LNCaP clone FGC (cell line): ENCODE data around the gene SEC14L1.

Source experiments
- DNase-seq: peaks from one replicate; pipeline ENCODE4 v3.0.0-alpha.2; 2011; ENCODE audit warnings: low read depth
- H3K4me3 ChIP-seq: 2 replicates; pipeline ENCODE4 v1.5.1; 2011; ENCODE audit warnings: mild to moderate bottlenecking, low read depth, low read length, control low read depth
- CTCF ChIP-seq: IDR thresholded peaks from 2 replicates; pipeline ENCODE4 v1.5.1; 2012; ENCODE audit warnings: mild to moderate bottlenecking; ENCODE audit not compliant: control insufficient read depth, insufficient read depth; ENCODE audit errors: extremely low read depth

Gene SEC14L1

DNA sequence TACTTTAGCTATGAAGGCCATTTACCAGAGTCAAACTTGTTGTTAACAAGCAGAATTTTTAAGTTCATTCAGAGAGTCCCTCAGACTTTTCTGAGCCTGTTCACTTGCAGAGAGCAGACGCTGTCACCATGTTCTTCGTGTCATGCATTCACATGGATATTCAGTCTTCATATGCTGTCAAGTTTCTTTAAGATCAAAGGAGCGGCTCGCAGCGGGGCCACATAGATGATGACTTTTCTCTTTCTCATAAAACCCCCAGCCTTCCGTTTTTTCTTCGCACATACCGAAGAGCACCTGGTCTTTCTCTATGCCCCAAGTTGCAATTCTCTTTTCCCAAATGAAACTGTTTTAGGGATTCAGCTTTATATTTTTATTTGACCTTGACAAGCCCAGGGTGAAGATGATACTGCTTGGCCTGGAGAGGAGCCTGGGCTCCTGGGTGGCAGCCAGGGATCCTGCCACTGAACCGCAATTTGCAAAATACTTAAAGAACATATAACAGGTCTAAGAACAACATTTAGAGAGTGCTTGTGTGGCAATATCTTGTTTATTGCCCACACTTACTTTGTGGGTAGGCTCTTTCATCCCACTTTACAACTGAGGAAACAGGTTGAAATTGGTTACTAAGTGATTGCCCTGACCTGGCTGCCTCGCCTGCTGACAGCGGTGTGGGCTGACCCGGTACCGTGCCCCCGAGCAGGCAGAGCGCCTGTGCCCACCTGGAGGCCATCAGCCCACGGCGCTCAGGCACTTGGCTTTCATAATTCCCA lies 22.9 kb downstream of the SEC14L1 start:
- TF ChIP-seq CTCF = no peak
- H3K4me3 ChIP-seq = no peak overlapping the region
- no peak for DNase-seq

- no peak for DNase-seq
Observed at GRCh38 chr17:77164483-77165091, 23.8 kb downstream of the SEC14L1 start.

DNA sequence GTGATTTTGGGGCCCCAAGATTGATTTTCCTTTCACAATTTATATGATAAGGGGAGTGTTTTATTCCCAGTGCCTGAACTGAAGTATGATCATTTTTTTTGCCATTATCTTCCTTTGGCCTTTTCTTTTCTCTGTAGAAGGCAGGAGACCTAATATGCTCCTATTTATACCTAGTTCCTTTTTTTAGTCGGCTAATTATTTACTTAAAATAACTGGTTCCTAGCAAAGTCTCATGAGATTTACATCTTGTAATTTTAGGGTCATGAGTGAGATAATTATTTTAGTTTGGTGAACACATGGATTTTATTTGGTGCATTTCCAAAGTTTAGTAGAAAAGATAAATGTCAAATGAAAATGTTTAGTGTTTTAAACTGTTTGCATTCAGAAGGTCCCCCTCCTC lies 24.8 kb downstream of the SEC14L1 start:
- no peak overlapping the region for H3K4me3 ChIP-seq
- no peak for DNase-seq
- TF ChIP-seq CTCF = no peak

More at GRCh38 chr17:77164483-77165091, 23.8 kb downstream of the SEC14L1 start:
- TF ChIP-seq CTCF = no peak
- no peak overlapping the region for H3K4me3 ChIP-seq

DNA sequence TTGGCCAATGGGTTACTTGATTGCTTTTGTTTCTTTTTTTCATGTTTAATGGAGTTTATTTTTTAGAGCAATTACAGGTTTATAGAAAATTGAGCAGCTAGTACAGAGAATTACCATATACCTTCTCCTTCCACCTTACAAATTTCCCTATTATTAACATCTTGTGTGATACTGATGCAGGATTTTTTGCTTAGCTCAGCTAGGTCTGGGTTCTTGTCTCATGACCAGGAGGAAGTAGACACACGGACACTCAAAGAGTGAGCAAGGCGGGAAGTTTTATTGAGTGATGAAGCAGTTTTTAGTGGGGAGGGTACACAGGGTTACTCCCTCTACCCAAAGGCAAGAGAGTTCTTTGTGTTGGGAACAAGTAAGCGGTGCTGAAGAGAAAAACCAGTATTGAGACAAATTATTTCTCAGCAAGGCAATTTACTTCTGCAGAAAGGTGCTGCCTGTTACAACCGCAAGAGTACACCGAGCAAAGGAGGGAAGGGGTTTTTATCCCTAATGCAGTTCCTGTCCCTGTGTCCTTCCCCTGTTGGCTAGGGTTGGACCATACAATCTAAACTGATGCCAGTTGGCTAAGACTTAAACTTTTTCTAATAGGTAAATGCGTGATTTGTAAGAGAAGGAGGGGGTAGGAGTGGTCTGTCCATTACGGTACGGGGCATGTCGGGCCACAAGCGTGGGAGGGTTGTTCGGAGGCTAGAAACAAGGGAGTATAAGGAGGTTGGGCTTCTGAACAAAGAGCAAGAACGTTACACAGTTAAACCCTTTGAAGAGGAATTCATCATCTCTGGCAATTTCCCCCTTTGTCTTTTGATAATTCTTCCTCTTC lies 26.9 kb downstream of the SEC14L1 start:
- H3K4me3 ChIP-seq = no peak overlapping the region
- no peak for TF ChIP-seq CTCF
- no peak for DNase-seq

DNA sequence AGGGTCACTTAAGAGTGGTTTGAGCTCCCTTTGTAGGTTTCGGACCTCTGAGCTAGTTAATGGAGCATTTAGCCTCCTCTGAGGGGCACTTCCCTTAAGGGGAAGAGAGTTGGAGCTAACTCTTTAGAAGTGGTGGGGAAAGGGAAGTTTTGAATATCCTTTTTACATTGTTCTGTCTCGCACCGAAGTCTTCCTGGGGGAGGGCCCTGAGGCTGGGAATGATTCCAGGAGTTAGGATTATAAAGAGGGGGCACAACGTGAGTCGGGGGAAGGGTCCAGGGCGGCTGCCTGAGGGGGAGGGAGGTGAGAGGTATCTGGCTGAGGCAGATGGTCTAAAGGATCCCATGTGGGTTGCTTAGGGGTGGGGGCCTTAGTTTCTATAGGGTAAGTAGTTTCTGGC lies 32.3 kb downstream of the SEC14L1 start:
- no peak for TF ChIP-seq CTCF
- no peak overlapping the region for H3K4me3 ChIP-seq

GRCh38 chr17:77174928-77175661 lies 34.3 kb downstream of the SEC14L1 start:
- H3K4me3 ChIP-seq = no peak overlapping the region
- TF ChIP-seq CTCF = no peak
- no peak for DNase-seq

More for the DNA sequence above, 32.3 kb downstream of the SEC14L1 start:
- DNase-seq = no peak
